CD14-positive monocyte (primary cell): ENCODE results near the gene CPNE4. TPM values are rescaled to one million over a fixed set of nuclear protein-coding genes. Genes with fewer than 3 reads are reported as not detected.

Source experiments
- DNase-seq, 3 donors: peaks; one replicate each; pipeline ENCODE4 v3.0.0-alpha.2; 2011 to 2022
- H2AFZ ChIP-seq: 2 replicates; pipeline ENCODE4 v1.6.0; 2012; ENCODE audit warnings: mild to moderate bottlenecking, low read depth, low read length, inconsistent platforms; ENCODE audit not compliant: insufficient read depth, poor library complexity, severe bottlenecking
- H3K27ac ChIP-seq, 2 donors: 1 replicate in 1 of 2; 2 replicates in 1 of 2; pipeline ENCODE4 v1.5.1; 2012 to 2013; ENCODE audit warnings: low read length in 2 of 2, control low read depth in 1 of 2, inconsistent platforms in 1 of 2, low read depth in 1 of 2, mild to moderate bottlenecking in 1 of 2
- H3K27me3 ChIP-seq, 2 donors: one replicate each; pipeline versions ENCODE4 v1.6.0 to v1.6.1; 2011 to 2013; ENCODE audit warnings: low read length in 2 of 2; ENCODE audit not compliant: control insufficient read depth in 2 of 2, insufficient read depth in 2 of 2
- H3K36me3 ChIP-seq, 2 donors: replicated peaks in 1 of 2; 1 replicate in 1 of 2; 2 replicates in 1 of 2; pipeline versions ENCODE4 v1.5.1 to v1.6.1; 2012 to 2013; ENCODE audit warnings: low read length in 2 of 2, control low read depth in 1 of 2, inconsistent platforms in 1 of 2, mild to moderate bottlenecking in 1 of 2; ENCODE audit not compliant: insufficient read depth in 2 of 2, control insufficient read depth in 1 of 2
- H3K4me1 ChIP-seq, 2 donors: 1 replicate in 1 of 2; 2 replicates in 1 of 2; pipeline versions ENCODE4 v1.5.1 to v1.6.1; 2012 to 2013; ENCODE audit warnings: low read length in 2 of 2, control low read depth in 1 of 2, inconsistent platforms in 1 of 2, mild to moderate bottlenecking in 1 of 2, moderate library complexity in 1 of 2; ENCODE audit not compliant: insufficient read depth in 2 of 2, control insufficient read depth in 1 of 2
- H3K4me2 ChIP-seq: replicated peaks from 2 replicates; pipeline ENCODE3; 2012; ENCODE audit warnings: low read length, moderate library complexity, mild to moderate bottlenecking; ENCODE audit not compliant: poor library complexity, severe bottlenecking; ENCODE audit errors: extremely low read depth
- H3K4me3 ChIP-seq, 3 experiments: fragments of 200-600 bp in 1 of 3; sonication (generic) in 1 of 3; replicated peaks in 1 of 3; 1 replicate in 2 of 3; 2 replicates in 1 of 3; pipeline ENCODE4 v1.5.1; 2011 to 2013; ENCODE audit warnings: low read length in 3 of 3, mild to moderate bottlenecking in 3 of 3, control low read depth in 2 of 3, low read depth in 2 of 3, inconsistent platforms in 1 of 3, moderate library complexity in 1 of 3
- H3K79me2 ChIP-seq: 2 replicates; pipeline ENCODE4 v1.6.0; 2012; ENCODE audit warnings: mild to moderate bottlenecking, control low read depth, inconsistent platforms, low read length, moderate library complexity; ENCODE audit not compliant: insufficient read depth
- H3K9ac ChIP-seq: 2 replicates; pipeline ENCODE4 v1.6.0; 2017; ENCODE audit warnings: low read length, mild to moderate bottlenecking; ENCODE audit not compliant: insufficient read depth, poor library complexity, severe bottlenecking
- H3K9me3 ChIP-seq, 2 donors: replicated peaks in 1 of 2; 1 replicate in 1 of 2; 2 replicates in 1 of 2; pipeline versions ENCODE4 v1.5.1 to v1.6.1; 2012 to 2013; ENCODE audit warnings: low read length in 2 of 2, control low read depth in 1 of 2; ENCODE audit not compliant: control insufficient read depth in 1 of 2, insufficient read depth in 1 of 2
- H4K20me1 ChIP-seq: 2 replicates; pipeline ENCODE4 v1.6.0; 2012; ENCODE audit warnings: mild to moderate bottlenecking, low read length, control low read depth, moderate library complexity; ENCODE audit not compliant: insufficient read depth
- H3K27ac Mint-ChIP-seq, 7 donors: one replicate each; pipeline ENCODE4 v1.8.0; 2020; ENCODE audit warnings: mild to moderate bottlenecking in 7 of 7, mixed read lengths in 7 of 7, moderate library complexity in 6 of 7, inconsistent platforms in 2 of 7
- H3K27me3 Mint-ChIP-seq, 3 donors: one replicate each; pipeline ENCODE4 v1.8.0; 2021 to 2022; ENCODE audit warnings: low read depth in 3 of 3, mild to moderate bottlenecking in 3 of 3, mixed read lengths in 3 of 3, moderate library complexity in 3 of 3, inconsistent platforms in 1 of 3
- H3K36me3 Mint-ChIP-seq, 2 donors: one replicate each; pipeline ENCODE4 v1.8.0; 2020; ENCODE audit warnings: mixed read lengths in 2 of 2, inconsistent platforms in 1 of 2, mild to moderate bottlenecking in 1 of 2
- H3K4me1 Mint-ChIP-seq: one replicate; pipeline ENCODE4 v1.8.0; 2020; ENCODE audit warnings: mild to moderate bottlenecking, mixed read lengths
- H3K4me3 Mint-ChIP-seq, 2 donors: one replicate each; pipeline ENCODE4 v1.8.0; 2020; ENCODE audit warnings: mild to moderate bottlenecking in 2 of 2, mixed read lengths in 2 of 2, moderate library complexity in 1 of 2
- H3K9me3 Mint-ChIP-seq, 7 donors: one replicate each; pipeline ENCODE4 v1.8.0; 2020 to 2022; ENCODE audit warnings: mixed read lengths in 7 of 7, mild to moderate bottlenecking in 6 of 7, moderate library complexity in 6 of 7, inconsistent platforms in 2 of 7
- WGBS: methylation state at CpG from one replicate; pipeline ENCODE4 v1.1.5; 2013; ENCODE audit warnings: missing lambda C conversion rate; ENCODE audit not compliant: insufficient coverage; 5-methylcytosine and 5-hydroxymethylcytosine counted together
- intact Hi-C, 2 donors: fragments of 100-400 bp; cut with micrococcal nuclease; formaldehyde crosslinking; loops; one replicate each; pipeline versions ENCODE4 v1.15.0 to v1.15.1; 2023
- polyA plus RNA-seq, 3 donors: library from polyadenylated mRNA; depleted of rRNA in 1 of 3; unstranded in 2 of 3; stranded (reverse) in 1 of 3; fragments of 300-500 nt in 2 of 3; fragments of >200 nt in 1 of 3; fragmentation: Illumina TruSeq in 2 of 3; gene quantifications; 1 replicate in 2 of 3; 2 replicates in 1 of 3; pipeline ENCODE4 v1.2.3, GENCODE V29; 2012 to 2021
- small RNA-seq: library from RNA; depleted of rRNA; stranded (forward); fragments of <200 nt; gene quantifications from one replicate; pipeline ENCODE3, GENCODE V24; 2012; ENCODE audit warnings: low read depth; ENCODE audit not compliant: insufficient read length
- TF ChIP-seq, protein P1 (sequence below): fragments of 200-600 bp; IDR thresholded peaks from one replicate; pipeline ENCODE4 v1.8.0; 2022; ENCODE audit warnings: antibody characterized with exemption, mild to moderate bottlenecking

The CPNE4 gene
- polyA plus RNA-seq, 3 donors, result not detected

- H3K27me3 Mint-ChIP-seq, result no peaks in the 10 kb centered on the region
- H3K4me2 ChIP-seq, result no peak overlapping the region
- no peaks in the 10 kb centered on the region for H3K4me1 ChIP-seq
- H3K79me2 ChIP-seq, result no peaks in the 10 kb centered on the region
- H3K27me3 ChIP-seq, result no peaks in the 10 kb centered on the region
- no peaks in the 10 kb centered on the region for H4K20me1 ChIP-seq
- no peaks in the 10 kb centered on the region for H3K9me3 ChIP-seq
- peaks cover 53 to 87% of the 10 kb centered on the region in 2 donors for H3K36me3 ChIP-seq
- no peak overlapping the region for H3K4me3 ChIP-seq
- TF ChIP-seq, protein P1, sequence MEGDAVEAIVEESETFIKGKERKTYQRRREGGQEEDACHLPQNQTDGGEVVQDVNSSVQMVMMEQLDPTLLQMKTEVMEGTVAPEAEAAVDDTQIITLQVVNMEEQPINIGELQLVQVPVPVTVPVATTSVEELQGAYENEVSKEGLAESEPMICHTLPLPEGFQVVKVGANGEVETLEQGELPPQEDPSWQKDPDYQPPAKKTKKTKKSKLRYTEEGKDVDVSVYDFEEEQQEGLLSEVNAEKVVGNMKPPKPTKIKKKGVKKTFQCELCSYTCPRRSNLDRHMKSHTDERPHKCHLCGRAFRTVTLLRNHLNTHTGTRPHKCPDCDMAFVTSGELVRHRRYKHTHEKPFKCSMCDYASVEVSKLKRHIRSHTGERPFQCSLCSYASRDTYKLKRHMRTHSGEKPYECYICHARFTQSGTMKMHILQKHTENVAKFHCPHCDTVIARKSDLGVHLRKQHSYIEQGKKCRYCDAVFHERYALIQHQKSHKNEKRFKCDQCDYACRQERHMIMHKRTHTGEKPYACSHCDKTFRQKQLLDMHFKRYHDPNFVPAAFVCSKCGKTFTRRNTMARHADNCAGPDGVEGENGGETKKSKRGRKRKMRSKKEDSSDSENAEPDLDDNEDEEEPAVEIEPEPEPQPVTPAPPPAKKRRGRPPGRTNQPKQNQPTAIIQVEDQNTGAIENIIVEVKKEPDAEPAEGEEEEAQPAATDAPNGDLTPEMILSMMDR, result no peak
- intact Hi-C loops, result no loop called here
- no peak overlapping the region for H3K9ac ChIP-seq
- no peak for DNase-seq
- H3K9me3 Mint-ChIP-seq, result no peaks in the 10 kb centered on the region
- no peaks in the 10 kb centered on the region for H3K4me1 Mint-ChIP-seq
- H3K4me3 Mint-ChIP-seq, result no peak overlapping the region
- no peak overlapping the region for H3K27ac Mint-ChIP-seq
- no peak overlapping the region for H2AFZ ChIP-seq
- H3K27ac ChIP-seq, result no peak overlapping the region
- peaks cover 39 to 53% of the 10 kb centered on the region in 2 donors for H3K36me3 Mint-ChIP-seq
- WGBS, result no CpG with 5 or more reads among the region's 1 CpG
Observed at GRCh38 chr3:131485119-131485518, 549.7 kb downstream of the CPNE4 start.

DNA sequence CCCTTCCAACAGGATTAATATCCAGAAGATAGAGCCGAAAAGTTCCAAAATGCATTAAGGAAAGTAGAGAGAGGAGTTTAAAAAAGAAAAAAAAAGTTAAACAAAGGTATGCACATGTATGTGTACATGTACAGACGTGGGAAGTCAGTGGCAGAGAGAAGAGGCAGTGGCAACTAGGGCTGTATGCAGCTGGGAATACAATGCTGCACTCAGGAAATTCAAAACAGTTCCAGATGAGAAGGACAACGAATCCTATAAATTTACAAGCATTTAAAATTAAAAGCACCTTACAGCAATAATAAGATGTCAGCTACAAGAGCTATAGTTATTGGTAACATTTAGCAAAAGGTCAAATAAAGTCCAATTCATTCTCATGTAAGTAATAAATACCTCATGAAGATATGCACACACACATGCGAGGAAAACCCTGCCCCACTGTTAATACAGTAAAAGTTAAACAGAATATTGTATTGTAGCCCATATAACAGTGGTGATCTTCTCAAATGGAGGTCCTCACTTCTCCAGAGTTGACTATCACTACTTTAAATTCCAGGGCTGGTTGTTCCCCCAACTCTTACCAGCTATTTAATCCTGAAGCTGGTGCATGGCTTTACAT is 550.2 kb downstream of the CPNE4 start:
- WGBS, result 100% methylated on average over 1 of the region's 4 CpGs
- Histone ChIP-seq H2AFZ (no peak overlapping the region), H3K27ac (no peak overlapping the region), H3K79me2 (no peaks in the 10 kb centered on the region), H3K9ac (no peak overlapping the region), H3K4me1 (no peaks in the 10 kb centered on the region), H3K36me3 (peaks cover 50 to 86% of the 10 kb centered on the region in 2 donors), H4K20me1 (no peaks in the 10 kb centered on the region), H3K4me3 (no peak overlapping the region), H3K4me2 (no peak overlapping the region), H3K9me3 (no peaks in the 10 kb centered on the region), H3K27me3 (no peaks in the 10 kb centered on the region)
- no peak overlapping the region for H3K4me3 Mint-ChIP-seq
- no peaks in the 10 kb centered on the region for H3K4me1 Mint-ChIP-seq
- H3K9me3 Mint-ChIP-seq, result no peaks in the 10 kb centered on the region
- no peaks in the 10 kb centered on the region for H3K27me3 Mint-ChIP-seq
- intact Hi-C loops, result no loop called here
- no peak for DNase-seq
- H3K36me3 Mint-ChIP-seq, result peaks cover 42 to 56% of the 10 kb centered on the region in 2 donors
- TF ChIP-seq, protein P1, result no peak
- peak overlapping the region in 2 of 7 donors; percentile 3 to 12 for H3K27ac Mint-ChIP-seq

Small RNAs within 50 kb of the gene (small RNA-seq; reads per million reads assigned to genes)
- gene AC107027.2 (not detected), gene MIR5704 (not detected)
